Peyer's patch (tissue), 4 donors: ENCODE data around the gene PARD6A. TPM values are rescaled to one million over a fixed set of nuclear protein-coding genes. Genes with fewer than 3 reads are reported as not detected.

ENCODE experiments used
- DNase-seq, 3 donors: peaks; one replicate each; pipeline ENCODE4 v3.0.0-alpha.2; 2017 to 2019
- H3K27ac ChIP-seq, 4 donors: fragments of 200-600 bp; sonication (generic); one replicate each; pipeline ENCODE4 v1.5.1; 2016 to 2019
- H3K27me3 ChIP-seq, 2 donors: fragments of 200-600 bp; sonication (generic); one replicate each; pipeline ENCODE4 v1.5.1; 2019
- H3K36me3 ChIP-seq, 3 donors: fragments of 200-600 bp; sonication (generic); one replicate each; pipeline ENCODE4 v1.5.1; 2016 to 2019
- H3K4me1 ChIP-seq, 4 donors: fragments of 200-600 bp; sonication (generic); one replicate each; pipeline ENCODE4 v1.5.1; 2016 to 2019
- H3K4me3 ChIP-seq, 4 donors: fragments of 200-600 bp; sonication (generic); 1 replicate in 3 of 4; 2 replicates in 1 of 4; pipeline ENCODE4 v1.5.1; 2016 to 2019; ENCODE audit warnings: mild to moderate bottlenecking in 1 of 4
- H3K9me3 ChIP-seq, 4 donors: fragments of 200-600 bp; sonication (generic); one replicate each; pipeline ENCODE4 v1.5.1; 2016 to 2019; ENCODE audit warnings: mild to moderate bottlenecking in 1 of 4
- CTCF ChIP-seq, 6 experiments: fragments of 450-650 bp in 4 of 6; fragments of 200-600 bp in 2 of 6; sonication (generic) in 1 of 6; IDR thresholded peaks; one replicate each; pipeline ENCODE4 v1.5.1; 2017 to 2019; ENCODE audit warnings: antibody characterized with exemption in 6 of 6, mild to moderate bottlenecking in 3 of 6, moderate library complexity in 1 of 6
- POLR2A ChIP-seq, 2 donors: fragments of 450-650 bp; IDR thresholded peaks; one replicate each; pipeline ENCODE4 v1.5.1; 2017; ENCODE audit warnings: antibody characterized with exemption in 2 of 2, mild to moderate bottlenecking in 2 of 2, moderate library complexity in 2 of 2
- total RNA-seq, 4 donors: library from RNA; depleted of rRNA; stranded (reverse); fragments of >200 nt; gene quantifications; one replicate each; pipeline ENCODE4 v1.1.0, GENCODE V29; 2016

PARD6A gene
- total RNA-seq, 4 donors from 2014 or later: 1.0 to 4.3 (median 2.1) TPM; not detected in 1

- Histone ChIP-seq H3K9me3 (no peaks in the 10 kb centered on the region), H3K27ac (peak within 1 kb of the TSS; percentile 91 to 99 (median 97)), H3K4me3 (peak within 1 kb of the TSS; percentile 73 to 93 (median 82)), H3K27me3 (no peaks in the 10 kb centered on the region), H3K36me3 (peaks cover 0 to 9% (median 0%) of the 10 kb centered on the region in 3 donors), H3K4me1 (peaks cover 0 to 20% (median 10%) of the 10 kb centered on the region in 4 donors)
- DNase-seq: peak; percentile 88 to 95 (median 94)
- TF ChIP-seq CTCF (IDR thresholded peaks at IDR 0.05) (no peak), POLR2A (IDR thresholded peaks at IDR 0.05) (peak; percentile 56 to 69)
These were observed 841 bp upstream of the PARD6A start, which contains the start of gene ACD for GRCh38 chr16:67659675-67660563. ACD (minus strand) TSS chr16:67660260; CDS start chr16:67660220, 40 bp downstream.

GRCh38 chr16:67661101-67661761 lies 471 bp downstream of the PARD6A start:
- peaks cover 0 to 30% (median 15%) of the 10 kb centered on the region in 4 donors for H3K4me1 ChIP-seq
- H3K4me3 ChIP-seq: peak overlapping the region; percentile 73 to 93 (median 82)
- no peak for TF ChIP-seq POLR2A (IDR thresholded peaks at IDR 0.05)
- TF ChIP-seq CTCF (IDR thresholded peaks at IDR 0.05): no peak
- no peaks in the 10 kb centered on the region for H3K27me3 ChIP-seq
- DNase-seq: no peak
- H3K36me3 ChIP-seq: peaks cover 0 to 9% (median 0%) of the 10 kb centered on the region in 3 donors
- peak overlapping the region; percentile 91 to 99 (median 97) for H3K27ac ChIP-seq
- H3K9me3 ChIP-seq: no peaks in the 10 kb centered on the region

DNA sequence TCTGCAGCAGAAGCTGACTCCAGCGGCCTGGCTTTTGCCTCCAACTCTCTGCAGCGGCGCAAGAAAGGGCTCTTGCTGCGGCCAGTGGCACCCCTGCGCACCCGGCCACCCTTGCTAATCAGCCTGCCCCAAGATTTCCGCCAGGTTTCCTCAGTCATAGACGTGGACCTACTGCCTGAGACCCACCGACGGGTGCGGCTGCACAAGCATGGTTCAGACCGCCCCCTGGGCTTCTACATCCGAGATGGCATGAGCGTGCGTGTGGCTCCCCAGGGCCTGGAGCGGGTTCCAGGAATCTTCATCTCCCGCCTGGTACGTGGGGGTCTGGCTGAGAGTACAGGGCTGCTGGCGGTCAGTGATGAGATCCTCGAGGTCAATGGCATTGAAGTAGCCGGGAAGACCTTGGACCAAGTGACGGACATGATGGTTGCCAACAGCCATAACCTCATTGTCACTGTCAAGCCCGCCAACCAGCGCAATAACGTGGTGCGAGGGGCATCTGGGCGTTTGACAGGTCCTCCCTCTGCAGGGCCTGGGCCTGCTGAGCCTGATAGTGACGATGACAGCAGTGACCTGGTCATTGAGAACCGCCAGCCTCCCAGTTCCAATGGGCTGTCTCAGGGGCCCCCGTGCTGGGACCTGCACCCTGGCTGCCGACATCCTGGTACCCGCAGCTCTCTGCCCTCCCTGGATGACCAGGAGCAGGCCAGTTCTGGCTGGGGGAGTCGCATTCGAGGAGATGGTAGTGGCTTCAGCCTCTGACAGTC lies 1.3 kb downstream of the PARD6A start:
- Histone ChIP-seq H3K4me1 (peaks cover 0 to 35% (median 17%) of the 10 kb centered on the region in 4 donors), H3K4me3 (no peak overlapping the region), H3K36me3 (peaks cover 0 to 9% (median 0%) of the 10 kb centered on the region in 3 donors), H3K27ac (no peak overlapping the region), H3K9me3 (no peaks in the 10 kb centered on the region), H3K27me3 (no peaks in the 10 kb centered on the region)
- no peak for DNase-seq
- TF ChIP-seq POLR2A (IDR thresholded peaks at IDR 0.05): no peak

DNA sequence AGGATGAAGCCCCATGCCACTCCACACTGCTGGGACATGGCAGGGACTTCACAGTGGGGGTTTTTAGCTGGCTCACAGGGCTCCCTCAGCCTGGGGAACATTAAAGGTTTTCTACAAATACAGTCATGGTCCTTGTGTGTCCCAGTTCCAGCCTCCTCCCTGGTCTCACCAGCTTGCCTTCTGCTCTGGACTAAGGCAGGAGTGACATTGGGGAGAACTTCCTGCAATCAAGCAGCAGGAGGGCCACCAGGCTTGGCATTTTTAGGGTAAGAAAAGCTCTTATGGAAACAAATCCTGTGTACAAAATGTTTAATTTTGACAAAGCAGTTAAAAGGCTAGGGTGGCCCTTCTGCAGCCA lies 1.9 kb downstream of the PARD6A start:
- TF ChIP-seq CTCF (IDR thresholded peaks at IDR 0.05): no peak
- no peak for TF ChIP-seq POLR2A (IDR thresholded peaks at IDR 0.05)
- DNase-seq: no peak
- H3K4me1 ChIP-seq: peaks cover 2 to 40% (median 22%) of the 10 kb centered on the region in 4 donors
- H3K27ac ChIP-seq: no peak overlapping the region
- no peaks in the 10 kb centered on the region for H3K9me3 ChIP-seq
- no peak overlapping the region for H3K4me3 ChIP-seq
- peaks cover 0 to 6% (median 0%) of the 10 kb centered on the region in 3 donors for H3K36me3 ChIP-seq
- no peaks in the 10 kb centered on the region for H3K27me3 ChIP-seq

DNA sequence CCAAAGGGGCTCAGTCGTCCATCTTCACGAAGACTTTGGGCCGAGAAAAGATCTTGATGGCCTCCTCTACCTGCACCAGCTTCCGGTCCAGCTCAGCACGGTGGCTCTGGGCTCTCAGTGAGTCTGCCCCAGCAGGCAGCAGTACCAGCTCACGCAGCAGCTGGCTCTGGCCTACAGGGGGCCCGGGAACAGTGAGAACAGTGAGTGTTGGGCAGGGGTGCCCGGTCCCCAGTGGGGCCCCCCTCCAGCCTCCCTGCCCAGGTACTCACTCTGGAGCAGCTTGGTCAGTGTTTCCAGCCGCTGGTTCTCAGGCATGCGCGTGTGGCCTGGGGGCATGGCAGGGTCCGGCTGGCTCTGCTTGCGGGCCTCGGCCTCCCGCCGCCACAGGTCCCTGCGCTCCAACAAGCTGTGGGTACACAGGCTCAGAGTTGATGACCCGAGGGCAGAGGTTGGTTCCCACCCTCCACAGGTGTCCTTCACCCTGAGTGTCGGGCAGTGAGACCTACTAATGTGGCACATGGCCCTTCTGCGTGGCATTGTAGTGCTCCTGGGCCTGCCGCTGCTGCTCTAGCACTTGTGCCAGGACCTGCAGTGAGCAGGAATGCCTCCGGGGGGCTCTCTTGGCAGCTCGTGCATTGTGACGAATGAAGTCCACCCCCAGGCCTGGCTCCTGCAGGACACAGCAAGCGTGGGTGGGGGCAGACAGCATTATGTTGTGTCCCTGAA lies 2.6 kb downstream of the PARD6A start:
- Histone ChIP-seq H3K9me3 (no peaks in the 10 kb centered on the region), H3K36me3 (peaks cover 0 to 6% (median 0%) of the 10 kb centered on the region in 3 donors), H3K27me3 (no peaks in the 10 kb centered on the region), H3K4me1 (peaks cover 3 to 47% (median 29%) of the 10 kb centered on the region in 4 donors), H3K27ac (no peak overlapping the region), H3K4me3 (no peak overlapping the region)
- DNase-seq: no peak
- TF ChIP-seq POLR2A (IDR thresholded peaks at IDR 0.05): no peak
- TF ChIP-seq CTCF (IDR thresholded peaks at IDR 0.05): peak in 1 of 6 experiments; percentile 9
